Panc1 (cell line): ENCODE measurements around the gene FNTB. TPM values are rescaled to one million over a fixed set of nuclear protein-coding genes. Genes with fewer than 3 reads are reported as not detected.

Experiments
- ATAC-seq: fragments of 200-7000 bp; cut with Tn5 transposase; 2 replicates; pipeline ENCODE4 v1.9.1; 2020; ENCODE audit warnings: mild to moderate bottlenecking, moderate library complexity
- BruUV-seq: library from RNA; stranded (reverse); fragments of 400-500 nt; replicated peaks from 2 replicates; lab custom pipeline; 2021; lab: Mats Ljungman, UMichigan
- CTCF ChIA-PET: fragments of 300-600 bp; sonication (Branson Sonifier 250); formaldehyde crosslinking; loops from one replicate; lab custom pipeline; 2022; ENCODE audit warnings: antibody characterized with exemption; lab: Charles Lee
- POLR2A ChIA-PET: fragments of 300-600 bp; sonication (Branson Sonifier 250); formaldehyde crosslinking; loops from one replicate; lab custom pipeline; 2022; ENCODE audit warnings: antibody characterized with exemption; lab: Charles Lee
- DNase-seq: peaks from one replicate; pipeline ENCODE4 v3.0.0-alpha.2; 2010; ENCODE audit warnings: low read depth, low spot score
- H3K27ac ChIP-seq: 2 replicates; pipeline ENCODE4 v1.5.1; 2011; ENCODE audit warnings: mild to moderate bottlenecking, low read length, inconsistent platforms
- H3K27me3 ChIP-seq: fragments of 200-500 bp; sonication (Bioruptor generic); 2 replicates; pipeline ENCODE4 v1.6.0; 2014; ENCODE audit warnings: low read length, inconsistent platforms; ENCODE audit not compliant: control insufficient read depth, insufficient read depth
- H3K36me3 ChIP-seq: fragments of 200-500 bp; sonication (Bioruptor generic); 2 replicates; pipeline ENCODE4 v1.5.1; 2014; ENCODE audit warnings: inconsistent platforms, mild to moderate bottlenecking, low read length, moderate library complexity; ENCODE audit not compliant: control insufficient read depth, insufficient read depth
- H3K4me1 ChIP-seq: 2 replicates; pipeline ENCODE4 v1.5.1; 2011; ENCODE audit warnings: inconsistent platforms, mild to moderate bottlenecking, low read length, moderate library complexity; ENCODE audit not compliant: control insufficient read depth, insufficient read depth
- H3K4me3 ChIP-seq, 2 experiments: 2 replicates each; pipeline ENCODE4 v1.5.1; 2011 to 2012; ENCODE audit warnings: low read depth in 2 of 2, low read length in 2 of 2, mild to moderate bottlenecking in 2 of 2, inconsistent platforms in 1 of 2, moderate library complexity in 1 of 2
- H3K9me3 ChIP-seq: fragments of 200-500 bp; sonication (Bioruptor generic); 2 replicates; pipeline ENCODE4 v1.5.1; 2014; ENCODE audit warnings: low read depth, mild to moderate bottlenecking, inconsistent platforms, low read length, moderate library complexity; ENCODE audit not compliant: control insufficient read depth, insufficient read depth
- CTCF ChIP-seq: fragments of 450-650 bp; IDR thresholded peaks from 2 replicates; pipeline ENCODE4 v1.5.1; 2017; ENCODE audit warnings: mild to moderate bottlenecking
- POLR2AphosphoS5 ChIP-seq: IDR thresholded peaks from 2 replicates; pipeline ENCODE4 v1.6.1; 2012; ENCODE audit warnings: mild to moderate bottlenecking, low read depth, low read length, moderate library complexity
- REST ChIP-seq, 2 experiments: IDR thresholded peaks; 2 replicates each; pipeline ENCODE4 v1.6.1; 2011 to 2012; ENCODE audit warnings: low read depth in 2 of 2, control low read depth in 1 of 2, low read length in 1 of 2, mild to moderate bottlenecking in 1 of 2, moderate library complexity in 1 of 2; ENCODE audit not compliant: insufficient read depth in 1 of 2
- SIN3A ChIP-seq: IDR thresholded peaks from 2 replicates; pipeline ENCODE4 v1.6.1; 2012; ENCODE audit warnings: low read depth, mild to moderate bottlenecking, low read length, moderate library complexity, borderline replicate concordance; ENCODE audit not compliant: insufficient read depth
- TCF7L2 ChIP-seq: IDR thresholded peaks from 2 replicates; pipeline ENCODE4 v1.6.1; 2011; ENCODE audit warnings: mild to moderate bottlenecking, low read depth, low read length, inconsistent platforms
- in situ Hi-C: cut with HindIII; loops from 2 replicates; pipeline ENCODE4 v1.10.0; 2016; ENCODE audit warnings: low sequenced_read_pairs, low pct_unique_long_range_greater_than_20kb
- intact Hi-C: fragments of 100-400 bp; cut with micrococcal nuclease; formaldehyde crosslinking; loops from one replicate; pipeline ENCODE4 v1.10.0; 2022; ENCODE audit not compliant: unreplicated experiment
- total RNA-seq: library from RNA; stranded (reverse); gene quantifications from one replicate; pipeline ENCODE4 v1.2.1, GENCODE V29; 2021; ENCODE audit not compliant: unreplicated experiment

The FNTB gene
- total RNA-seq, 1 experiment from 2014 or later, result 13.3 TPM

- no peak for ATAC-seq
- no peaks in the 10 kb centered on the region for H3K27me3 ChIP-seq
- TF ChIP-seq CTCF (no peak), REST (IDR thresholded peaks at IDR 0.05; ENCODE audit: insufficient read depth in 1 of 2, low read depth in 2 of 2, low read length in 1 of 2) (no peak), TCF7L2 (no peak), POLR2AphosphoS5 (no peak), SIN3A (no peak)
- H3K4me3 ChIP-seq, result no peak overlapping the region
- intact Hi-C loops, result no loop called here
- no peaks in the 10 kb centered on the region for H3K4me1 ChIP-seq
- no peak overlapping the region for H3K27ac ChIP-seq
- in situ Hi-C loops, result no loop called here
- no peaks in the 10 kb centered on the region for H3K9me3 ChIP-seq
- DNase-seq, result no peak
- CTCF ChIA-PET, result no interaction called here
- BruUV-seq, result no TSS peak
- POLR2A ChIA-PET, result no interaction called here
- H3K36me3 ChIP-seq, result peaks cover 4% of the 10 kb centered on the region; the same call in 1 of the 2 replicates
Observed at GRCh38 chr14:65025818-65026217, 39.1 kb downstream of the FNTB start.

GRCh38 chr14:65026526-65026925 lies 39.8 kb downstream of the FNTB start:
- H3K36me3 ChIP-seq, result peaks cover 4% of the 10 kb centered on the region; the same call in 1 of the 2 replicates
- TF ChIP-seq POLR2AphosphoS5 (no peak), SIN3A (no peak), CTCF (no peak), REST (IDR thresholded peaks at IDR 0.05; ENCODE audit: insufficient read depth in 1 of 2, low read depth in 2 of 2, low read length in 1 of 2) (no peak), TCF7L2 (no peak)
- ATAC-seq, result no peak
- no peaks in the 10 kb centered on the region for H3K4me1 ChIP-seq
- intact Hi-C loops (no loop called here), in situ Hi-C loops (no loop called here)
- H3K4me3 ChIP-seq, result no peak overlapping the region
- ChIA-PET CTCF (no interaction called here), POLR2A (no interaction called here)
- H3K9me3 ChIP-seq, result no peaks in the 10 kb centered on the region
- no peak for DNase-seq
- no TSS peak for BruUV-seq
- no peaks in the 10 kb centered on the region for H3K27me3 ChIP-seq
- H3K27ac ChIP-seq, result no peak overlapping the region
